ENCODE data around the gene PSORS1C2. TPM values are rescaled to one million over a fixed set of nuclear protein-coding genes. Genes with fewer than 3 reads are reported as not detected.

The PSORS1C2 gene
- total RNA-seq, 4 donors from 2014 or later = not detected

GRCh38 chr6:31091680-31092079 is 47.2 kb downstream of the PSORS1C2 start:
- no peak for TF ChIP-seq EP300 (IDR thresholded peaks at IDR 0.05)
- TF ChIP-seq POLR2A (IDR thresholded peaks at IDR 0.05; ENCODE audit: low read depth) = no peak
- TF ChIP-seq POLR2AphosphoS5 (IDR thresholded peaks at IDR 0.05) = no peak
- no peak for TF ChIP-seq CTCF (IDR thresholded peaks at IDR 0.05)
- Histone ChIP-seq H3K27ac (replicated peaks in 1 of 4) (no peak overlapping the region), H3K27me3 (no peaks in the 10 kb centered on the region), H3K4me3 (no peak overlapping the region), H3K9me3 (no peaks in the 10 kb centered on the region), H3K4me1 (peaks cover 10 to 24% (median 13%) of the 10 kb centered on the region in 4 donors), H3K36me3 (no peaks in the 10 kb centered on the region)
- DNase-seq (ENCODE audit: extremely low spot score) = no peak
- intact Hi-C loops (cut with DNase I) = no loop called here
- 48% methylated on average over 3 of the region's 3 CpGs for WGBS

GRCh38 chr6:31090973-31091364 is 47.9 kb downstream of the PSORS1C2 start:
- H3K27me3 ChIP-seq = no peaks in the 10 kb centered on the region
- no peak overlapping the region for H3K27ac ChIP-seq (replicated peaks in 1 of 4)
- TF ChIP-seq POLR2A (IDR thresholded peaks at IDR 0.05; ENCODE audit: low read depth) (no peak), POLR2AphosphoS5 (IDR thresholded peaks at IDR 0.05) (no peak), CTCF (IDR thresholded peaks at IDR 0.05) (no peak), EP300 (IDR thresholded peaks at IDR 0.05) (no peak)
- DNase-seq (ENCODE audit: extremely low spot score) = no peak
- 78% methylated on average over 6 of the region's 6 CpGs for WGBS
- H3K9me3 ChIP-seq = no peaks in the 10 kb centered on the region
- intact Hi-C loops (cut with DNase I) = no loop called here
- no peaks in the 10 kb centered on the region for H3K36me3 ChIP-seq
- no peak overlapping the region for H3K4me3 ChIP-seq
- H3K4me1 ChIP-seq = peaks cover 10 to 24% (median 13%) of the 10 kb centered on the region in 4 donors

DNA sequence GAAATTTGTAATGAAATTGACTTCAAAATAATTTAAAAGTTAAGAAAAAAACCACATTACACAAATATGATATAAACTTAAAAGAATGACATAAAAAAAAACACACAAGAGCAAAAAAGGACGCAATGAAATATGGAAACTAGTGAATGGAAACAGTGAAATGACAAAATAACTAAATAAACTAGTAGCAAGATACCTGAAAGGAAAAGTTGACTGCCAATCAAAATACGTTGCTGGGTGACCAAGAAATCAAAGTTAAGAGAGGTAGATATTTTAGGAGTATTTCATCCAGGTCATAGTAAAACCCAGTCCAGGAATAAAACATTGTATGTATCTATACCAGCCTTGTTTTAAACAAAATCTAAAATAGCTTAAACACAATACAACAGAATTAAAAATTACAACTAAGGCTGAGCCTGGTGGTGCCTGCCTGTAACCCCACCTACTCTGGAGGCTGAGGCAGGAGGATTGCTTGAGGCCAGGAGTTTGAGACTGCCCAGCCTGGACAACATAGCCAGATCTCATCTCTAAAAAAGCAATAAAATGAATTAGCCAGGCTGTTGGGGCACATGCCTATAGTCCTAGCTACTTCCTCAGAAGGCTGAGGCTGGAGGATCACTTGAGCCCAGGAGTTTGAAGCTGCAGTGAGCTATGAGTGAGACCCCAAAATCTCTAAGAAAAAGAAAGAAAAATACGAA is 48.4 kb downstream of the PSORS1C2 start:
- H3K4me1 ChIP-seq = peaks cover 10 to 24% (median 13%) of the 10 kb centered on the region in 4 donors
- no peak for DNase-seq (ENCODE audit: extremely low spot score)
- TF ChIP-seq EP300 (IDR thresholded peaks at IDR 0.05) (no peak), POLR2AphosphoS5 (IDR thresholded peaks at IDR 0.05) (no peak), POLR2A (IDR thresholded peaks at IDR 0.05; ENCODE audit: low read depth) (no peak), CTCF (IDR thresholded peaks at IDR 0.05) (no peak)
- intact Hi-C loops (cut with DNase I) = no loop called here
- no peaks in the 10 kb centered on the region for H3K27me3 ChIP-seq
- no peaks in the 10 kb centered on the region for H3K36me3 ChIP-seq
- no peak overlapping the region for H3K4me3 ChIP-seq
- H3K27ac ChIP-seq (replicated peaks in 1 of 4) = no peak overlapping the region
- no peaks in the 10 kb centered on the region for H3K9me3 ChIP-seq
- WGBS = 89% methylated on average over 3 of the region's 3 CpGs

Small RNA genes lying within 50 kb of the gene (small RNA-seq; reads per million reads assigned to genes)
- 0 reads per million in 3 donors for gene POLR2LP1

Other genes starting within 250 kb of the PSORS1C2 start
- 10 to 100 TPM in 1 of 4 donors, 1 to 10 TPM in 3; 6.3 to 15.4 (median 8.2) TPM for gene GTF2H4, start 230.9 kb downstream of the PSORS1C2 start, total RNA-seq
- 10 to 100 TPM in 3 of 4 donors, 1 to 10 TPM in 1; 6.6 to 16.9 (median 12.6) TPM for gene VARS2, start 224.8 kb downstream of the PSORS1C2 start, total RNA-seq
- gene SFTA2, start 206.9 kb downstream of the PSORS1C2 start, total RNA-seq = 1 to 10 TPM in 1 of 4 donors, not detected in 3; 1.1 TPM
- not detected for gene MUCL3, start 198.1 kb downstream of the PSORS1C2 start, total RNA-seq
- gene MUC21, start 155.3 kb downstream of the PSORS1C2 start, total RNA-seq = 1 to 10 TPM in 1 of 4 donors, not detected in 3; 2.1 TPM
- gene MUC22, start 128.6 kb downstream of the PSORS1C2 start, total RNA-seq = not detected
- not detected for gene C6orf15, start 26.5 kb downstream of the PSORS1C2 start, total RNA-seq
- 1 to 10 TPM in 3 of 4 donors, under 1 TPM in 1; 0.34 to 1.2 (median 1.1) TPM for gene PSORS1C1, start 24.3 kb downstream of the PSORS1C2 start, total RNA-seq
- gene CDSN, start 18.6 kb downstream of the PSORS1C2 start, total RNA-seq = not detected
- gene CCHCR1, start 18.7 kb upstream of the PSORS1C2 start, total RNA-seq = 10 to 100 TPM in 2 of 4 donors, 1 to 10 TPM in 2; 5.8 to 11.6 (median 9.4) TPM
- 1 to 10 TPM; 2.3 to 6.7 (median 5.8) TPM for gene TCF19, start 19.5 kb upstream of the PSORS1C2 start, total RNA-seq
- gene POU5F1, start 31.6 kb upstream of the PSORS1C2 start, total RNA-seq = 1 to 10 TPM in 1 of 4 donors, not detected in 3; 1.3 TPM
- gene HLA-C, start 133.0 kb upstream of the PSORS1C2 start, total RNA-seq = 100 to 1,000 TPM; 251 to 549 (median 296) TPM
- 100 to 1,000 TPM; 336 to 628 (median 502) TPM for gene HLA-B, start 218.1 kb upstream of the PSORS1C2 start, total RNA-seq

Measured in esophagus muscularis mucosa (tissue), 4 donors.